ENCODE measurements around the gene CEP164. TPM values are rescaled to one million over a fixed set of nuclear protein-coding genes. Genes with fewer than 3 reads are reported as not detected.

Gene CEP164
- total and polyA plus RNA-seq, 2 of the 8 experiments (the other 6 are each of a cell fraction or from before 2014, with no cell fraction given) = 8.4 to 20.8 TPM

- H2BK20ac ChIP-seq (ENCODE audit: low read length) = no peak overlapping the region
- no peaks in the 10 kb centered on the region for H3K79me2 ChIP-seq (ENCODE audit: control insufficient read depth in 1 of 2, insufficient read depth in 2 of 2, low read length in 2 of 2)
- WGBS, 2 experiments (ENCODE audit: extremely low coverage in 1 of 2, insufficient coverage in 1 of 2, insufficient read length in 1 of 2, insufficient replicate concordance in 2 of 2, low coverage in 1 of 2, low lambda C conversion rate in 2 of 2, missing lambda C conversion rate in 1 of 2) = 95% methylated on average over 8 of the region's 8 CpGs; no CpG with 5 or more reads in 1 of the 2 experiments
- H3K36me3 ChIP-seq (ENCODE audit: control insufficient read depth in 2 of 4, insufficient read depth in 4 of 4, low read length in 3 of 4) = peaks cover 0 to 31% (median 14%) of the 10 kb centered on the region in 4 experiments; a peak in 6 of 8 replicates
- H3K14ac ChIP-seq (ENCODE audit: insufficient read length) = no peak overlapping the region
- no peaks in the 10 kb centered on the region for H3K27me3 ChIP-seq (replicated peaks in 1 of 4; ENCODE audit: control insufficient read depth in 3 of 4, extremely low read depth in 1 of 4, insufficient read depth in 3 of 4, low read length in 3 of 4)
- no peak overlapping the region for H3K4me3 ChIP-seq (ENCODE audit: extremely low read depth in 1 of 4, insufficient read depth in 2 of 4, low read depth in 3 of 4, low read length in 4 of 4)
- H3K4ac ChIP-seq (replicated peaks; ENCODE audit: insufficient read length, low read depth, low read length) = no peak overlapping the region
- CTCF ChIA-PET (ENCODE audit: partially characterized antibody) = interaction anchor here (0.6 to 1.9 kb wide), 2 partner anchors 11 to 1532 kb away, joined by 3 to 8 read pairs; no protein-coding TSS in a partner anchor
- H3K23ac ChIP-seq (ENCODE audit: insufficient read length) = no peak overlapping the region
- no peak overlapping the region for H3K56ac ChIP-seq (replicated peaks; ENCODE audit: insufficient read length, low read depth, low read length)
- no peaks in the 10 kb centered on the region for H3K4me1 ChIP-seq (replicated peaks in 1 of 4; ENCODE audit: control insufficient read depth in 3 of 4, insufficient read depth in 4 of 4, low read length in 3 of 4)
- H4K8ac ChIP-seq (ENCODE audit: extremely low read depth, insufficient read depth, low read length) = no peak overlapping the region; the same call in 1 of the 2 replicates
- H2BK12ac ChIP-seq (ENCODE audit: low read depth, low read length) = no peak overlapping the region
- no peak overlapping the region for H2BK120ac ChIP-seq (replicated peaks; ENCODE audit: low read depth, low read length)
- H3K9ac ChIP-seq (replicated peaks in 1 of 4; ENCODE audit: extremely low read depth in 1 of 4, low read depth in 3 of 4, low read length in 3 of 4) = no peak overlapping the region
- no peak overlapping the region for H4K91ac ChIP-seq (replicated peaks; ENCODE audit: insufficient read length, low read length)
- FAIRE-seq (no peak), DNase-seq (ENCODE audit: low read depth in 1 of 2, low spot score in 2 of 2) (no peak)
- H2BK5ac ChIP-seq (ENCODE audit: low read depth, low read length) = no peak overlapping the region
- no peaks in the 10 kb centered on the region for H3K9me3 ChIP-seq (ENCODE audit: insufficient read depth in 2 of 2, low read depth in 1 of 2, low read length in 1 of 2)
- H4K5ac ChIP-seq (ENCODE audit: insufficient read length, low read depth, low read length) = no peak overlapping the region
- no peak for TF ChIP-seq SIX5 (IDR thresholded peaks at IDR 0.05; ENCODE audit: low read depth, low read length)
- TF ChIP-seq RFX5 (IDR thresholded peaks at IDR 0.05; ENCODE audit: borderline replicate concordance, low read depth, low read length) = no peak
- no peak overlapping the region for H3K18ac ChIP-seq (ENCODE audit: extremely low read depth, low read length)
- H4K20me1 ChIP-seq (replicated peaks in 1 of 2; ENCODE audit: control insufficient read depth in 1 of 2, insufficient read depth in 2 of 2, low read length in 2 of 2) = peaks cover 6 to 8% of the 10 kb centered on the region in 2 experiments
- no peak overlapping the region for H3K27ac ChIP-seq (ENCODE audit: low read depth, low read length)
- H3K79me1 ChIP-seq (ENCODE audit: low read depth, low read length) = no peaks in the 10 kb centered on the region; the same call in 1 of the 2 replicates
- H3K4me2 ChIP-seq (ENCODE audit: insufficient read depth in 1 of 2, low read depth in 2 of 2, low read length in 2 of 2) = no peak overlapping the region
- no peak overlapping the region for H2BK15ac ChIP-seq (ENCODE audit: low read length)
- POLR2A ChIA-PET (ENCODE audit: partially characterized antibody) = interaction anchor here (0.6 kb wide), 1 partner anchor 28 kb away, joined by 5 read pairs; no protein-coding TSS in a partner anchor
- no peak overlapping the region for H2AK5ac ChIP-seq (ENCODE audit: low read depth, low read length)
- no peak overlapping the region for H2AFZ ChIP-seq (ENCODE audit: low read length)
- H3K23me2 ChIP-seq (ENCODE audit: low read depth, low read length) = no peaks in the 10 kb centered on the region
Measured at GRCh38 chr11:117390743-117391142, 63.1 kb downstream of the CEP164 start.
